ENCODE data around the gene MEGF6. TPM values are rescaled to one million over a fixed set of nuclear protein-coding genes. Genes with fewer than 3 reads are reported as not detected.
A peak's percentile ranks its signal among the peaks of the same experiment; 100 is the strongest.

The MEGF6 gene
- total and polyA plus RNA-seq, 2 of the 8 experiments (the other 6 are each of a cell fraction or from before 2014, with no cell fraction given), result 4.1 to 14.8 TPM

DNA sequence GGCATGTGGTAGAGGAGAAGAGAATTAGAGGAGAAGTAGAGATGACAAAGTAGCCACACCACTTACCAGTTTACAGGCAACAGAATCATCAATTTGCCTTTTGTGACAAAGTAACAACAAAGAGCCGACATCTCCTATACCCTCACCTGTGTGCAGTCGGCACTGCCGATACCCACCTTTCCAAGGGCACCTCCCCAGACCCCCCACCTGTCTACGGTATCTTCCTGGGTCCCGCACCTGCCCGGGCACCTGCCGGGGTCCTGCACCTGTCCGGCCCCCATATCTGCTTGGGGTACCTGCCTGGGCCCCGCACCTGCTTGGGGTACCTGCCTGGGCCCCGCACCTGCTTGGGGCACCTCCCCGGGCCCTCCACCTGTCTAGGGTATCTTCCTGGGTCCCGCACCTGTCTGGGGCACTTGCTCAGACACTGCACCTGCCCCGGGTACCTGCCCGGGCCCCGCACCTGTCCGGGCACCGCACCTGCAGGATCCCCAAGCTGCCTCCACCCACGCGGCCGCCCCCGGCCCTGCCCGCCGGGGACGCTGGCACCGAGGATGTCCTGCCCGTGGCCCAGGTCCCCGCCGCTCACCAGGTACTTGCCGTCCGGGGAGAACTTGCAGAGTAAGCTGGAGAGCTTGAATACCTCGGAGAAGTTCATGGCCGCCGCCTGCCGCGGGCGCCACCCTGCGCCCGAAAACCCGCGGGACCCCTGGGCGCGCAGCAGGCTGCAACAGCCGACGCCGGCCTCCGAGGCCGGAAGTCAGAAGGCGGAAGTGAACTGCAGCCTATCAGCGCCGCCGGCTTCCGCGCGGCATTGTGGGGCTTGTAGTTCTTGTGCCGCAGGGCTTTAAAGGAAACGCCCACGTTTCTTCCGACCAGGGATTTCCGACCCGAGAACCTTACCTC is 38.3 kb upstream of the MEGF6 start, which contains the start of gene WRAP73 (continued):
- TF ChIP-seq SRF (IDR thresholded peaks at IDR 0.05; ENCODE audit: low read depth, low read length) (no peak), NRF1 (IDR thresholded peaks at IDR 0.05; ENCODE audit: low read depth, low read length) (no peak), ZNF274 (IDR thresholded peaks at IDR 0.05; ENCODE audit: borderline replicate concordance, extremely low read depth, low read length) (no peak), POLR2AphosphoS5 (IDR thresholded peaks at IDR 0.05; ENCODE audit: low read depth, low read length) (no peak), RXRA (IDR thresholded peaks at IDR 0.05; ENCODE audit: insufficient read depth, low read depth, low read length) (no peak), SAP30 (IDR thresholded peaks at IDR 0.05; ENCODE audit: insufficient read depth, insufficient replicate concordance, low read length) (no peak), JUN (IDR thresholded peaks at IDR 0.05; ENCODE audit: low read depth, low read length) (no peak), RBBP5 (IDR thresholded peaks at IDR 0.05; ENCODE audit: borderline replicate concordance, low read depth, low read length) (0 out of 2 replicates have a peak, but pooled peaks have one; percentile 52), BCL11A (IDR thresholded peaks at IDR 0.05; ENCODE audit: low read depth in 2 of 2, low read length in 2 of 2) (no peak), NANOG (IDR thresholded peaks at IDR 0.05; ENCODE audit: insufficient read depth, low read depth, low read length, poor library complexity, severe bottlenecking) (no peak), TEAD4 (IDR thresholded peaks at IDR 0.05; ENCODE audit: low read depth, low read length) (no peak), EP300 (IDR thresholded peaks at IDR 0.05; ENCODE audit: borderline replicate concordance in 1 of 2, low read depth in 2 of 2, low read length in 2 of 2) (no peak), GTF2F1 (IDR thresholded peaks at IDR 0.05; ENCODE audit: borderline replicate concordance, low read depth, low read length) (no peak), CREB1 (IDR thresholded peaks at IDR 0.05) (peak; percentile 74; the same call in 1 of the 2 replicates), EZH2 (IDR thresholded peaks at IDR 0.05; ENCODE audit: low read depth, low read length, severe bottlenecking) (no peak), CEBPB (IDR thresholded peaks at IDR 0.05; ENCODE audit: low read depth, low read length) (no peak), CTBP2 (IDR thresholded peaks at IDR 0.05; ENCODE audit: borderline replicate concordance, insufficient read depth, insufficient read length, low read length) (no peak), SP4 (IDR thresholded peaks at IDR 0.05; ENCODE audit: low read length) (no peak), RNF2 (IDR thresholded peaks at IDR 0.05; ENCODE audit: borderline replicate concordance, low read depth, low read length, missing control alignments, poor library complexity, severe bottlenecking) (no peak)
- TF ChIP-seq, protein P1, sequence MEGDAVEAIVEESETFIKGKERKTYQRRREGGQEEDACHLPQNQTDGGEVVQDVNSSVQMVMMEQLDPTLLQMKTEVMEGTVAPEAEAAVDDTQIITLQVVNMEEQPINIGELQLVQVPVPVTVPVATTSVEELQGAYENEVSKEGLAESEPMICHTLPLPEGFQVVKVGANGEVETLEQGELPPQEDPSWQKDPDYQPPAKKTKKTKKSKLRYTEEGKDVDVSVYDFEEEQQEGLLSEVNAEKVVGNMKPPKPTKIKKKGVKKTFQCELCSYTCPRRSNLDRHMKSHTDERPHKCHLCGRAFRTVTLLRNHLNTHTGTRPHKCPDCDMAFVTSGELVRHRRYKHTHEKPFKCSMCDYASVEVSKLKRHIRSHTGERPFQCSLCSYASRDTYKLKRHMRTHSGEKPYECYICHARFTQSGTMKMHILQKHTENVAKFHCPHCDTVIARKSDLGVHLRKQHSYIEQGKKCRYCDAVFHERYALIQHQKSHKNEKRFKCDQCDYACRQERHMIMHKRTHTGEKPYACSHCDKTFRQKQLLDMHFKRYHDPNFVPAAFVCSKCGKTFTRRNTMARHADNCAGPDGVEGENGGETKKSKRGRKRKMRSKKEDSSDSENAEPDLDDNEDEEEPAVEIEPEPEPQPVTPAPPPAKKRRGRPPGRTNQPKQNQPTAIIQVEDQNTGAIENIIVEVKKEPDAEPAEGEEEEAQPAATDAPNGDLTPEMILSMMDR (IDR thresholded peaks at IDR 0.05; ENCODE audit: control extremely low read depth in 1 of 3, insufficient read depth in 1 of 3, low read depth in 1 of 3, low read length in 3 of 3), result no peak

All from H1 (cell line).